ENCODE measurements around the gene GTSF1L. TPM values are rescaled to one million over a fixed set of nuclear protein-coding genes. Genes with fewer than 3 reads are reported as not detected.

The GTSF1L gene
- not detected in 2 replicates for total RNA-seq

GRCh38 chr20:43726811-43727338 is at the start of gene GTSF1L:
Gene GTSF1L (minus strand): TSS chr20:43727002. CDS start chr20:43726694, 308 bp downstream.

Other genes with a start within 250 kb of the GTSF1L start
- gene L3MBTL1, start 219.3 kb downstream of the GTSF1L start, total RNA-seq: 5.7 and 7.5 TPM in 2 replicates
- 0.73 and 0.85 TPM in 2 replicates for gene SGK2, start 168.0 kb downstream of the GTSF1L start, total RNA-seq
- gene IFT52, start 136.1 kb downstream of the GTSF1L start, total RNA-seq: 35.6 and 38.8 TPM in 2 replicates
- 1.3 and 2.4 TPM in 2 replicates for gene MYBL2, start 59.9 kb downstream of the GTSF1L start, total RNA-seq
- gene TOX2, start 187.8 kb upstream of the GTSF1L start, total RNA-seq: 1.4 and 2.2 TPM in 2 replicates

Data from smooth muscle cell of the pulmonary artery (primary cell).